ENCODE measurements around the gene DUOX1. TPM values are rescaled to one million over a fixed set of nuclear protein-coding genes. Genes with fewer than 3 reads are reported as not detected.

The DUOX1 gene
- total RNA-seq, 3 donors from 2014 or later (not counting 1 experiment from before 2014, with no cell fraction given), result 0.20 TPM; not detected in 2

DNA sequence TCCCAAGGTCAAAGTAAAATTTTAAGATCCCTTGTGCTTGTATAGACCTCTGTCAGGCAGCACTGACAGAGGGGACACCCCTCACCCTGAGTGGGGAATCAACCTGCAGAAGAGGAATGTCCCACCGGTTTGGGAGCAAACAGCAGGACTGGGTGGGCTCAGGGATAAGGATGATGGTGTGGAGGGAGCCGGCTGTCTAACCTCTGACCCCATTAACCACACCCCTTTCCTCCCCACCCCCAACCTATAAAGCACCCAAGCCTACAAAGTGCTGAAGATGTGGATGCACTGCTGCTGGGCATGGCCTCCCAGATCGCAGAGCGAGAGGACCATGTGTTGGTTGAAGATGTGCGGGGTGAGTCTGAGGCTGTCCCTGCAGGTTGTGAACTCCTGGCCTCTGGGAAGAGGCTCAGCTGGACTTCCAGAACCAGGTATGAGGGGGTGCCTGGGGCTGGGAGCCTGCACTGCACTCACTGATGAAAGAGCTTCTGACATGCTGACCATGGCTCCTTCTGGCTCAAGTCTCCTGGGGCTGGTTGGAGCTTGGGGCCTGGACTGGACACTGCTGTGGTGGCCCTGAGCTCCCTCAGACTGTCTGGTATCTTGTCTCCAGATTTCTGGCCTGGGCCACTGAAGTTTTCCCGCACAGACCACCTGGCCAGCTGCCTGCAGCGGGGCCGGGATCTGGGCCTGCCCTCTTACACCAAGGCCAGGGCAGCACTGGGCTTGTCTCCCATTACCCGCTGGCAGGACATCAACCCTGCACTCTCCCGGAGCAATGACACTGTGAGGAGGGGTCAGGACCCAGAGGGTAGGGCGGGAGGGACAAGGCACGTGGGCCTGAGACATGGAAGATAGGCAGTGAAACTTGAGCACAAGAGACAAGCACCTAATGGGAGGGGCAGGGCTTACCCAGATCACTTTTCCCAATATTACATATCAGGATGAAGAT is 9.3 kb downstream of the DUOX1 start:
- intact Hi-C loops (cut with micrococcal nuclease), result no loop called here
- WGBS (ENCODE audit: insufficient coverage), result 89% methylated on average over 10 of the region's 12 CpGs
- H3K36me3 ChIP-seq (ENCODE audit: control insufficient read depth, insufficient read depth, low read length), result no peaks in the 10 kb centered on the region
- no peak overlapping the region for H3K27ac ChIP-seq (ENCODE audit: low read length)
- TF ChIP-seq, protein P1, sequence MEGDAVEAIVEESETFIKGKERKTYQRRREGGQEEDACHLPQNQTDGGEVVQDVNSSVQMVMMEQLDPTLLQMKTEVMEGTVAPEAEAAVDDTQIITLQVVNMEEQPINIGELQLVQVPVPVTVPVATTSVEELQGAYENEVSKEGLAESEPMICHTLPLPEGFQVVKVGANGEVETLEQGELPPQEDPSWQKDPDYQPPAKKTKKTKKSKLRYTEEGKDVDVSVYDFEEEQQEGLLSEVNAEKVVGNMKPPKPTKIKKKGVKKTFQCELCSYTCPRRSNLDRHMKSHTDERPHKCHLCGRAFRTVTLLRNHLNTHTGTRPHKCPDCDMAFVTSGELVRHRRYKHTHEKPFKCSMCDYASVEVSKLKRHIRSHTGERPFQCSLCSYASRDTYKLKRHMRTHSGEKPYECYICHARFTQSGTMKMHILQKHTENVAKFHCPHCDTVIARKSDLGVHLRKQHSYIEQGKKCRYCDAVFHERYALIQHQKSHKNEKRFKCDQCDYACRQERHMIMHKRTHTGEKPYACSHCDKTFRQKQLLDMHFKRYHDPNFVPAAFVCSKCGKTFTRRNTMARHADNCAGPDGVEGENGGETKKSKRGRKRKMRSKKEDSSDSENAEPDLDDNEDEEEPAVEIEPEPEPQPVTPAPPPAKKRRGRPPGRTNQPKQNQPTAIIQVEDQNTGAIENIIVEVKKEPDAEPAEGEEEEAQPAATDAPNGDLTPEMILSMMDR (IDR thresholded peaks at IDR 0.05), result no peak
- Mint-ChIP-seq H3K36me3 (no peaks in the 10 kb centered on the region), H3K9me3 (no peaks in the 10 kb centered on the region), H3K4me1 (peaks cover 0 to 17% of the 10 kb centered on the region in 2 donors), H3K4me3 (no peak overlapping the region), H3K27me3 (ENCODE audit: low read depth in 2 of 2) (peaks cover 16 to 18% of the 10 kb centered on the region in 2 donors), H3K27ac (no peak overlapping the region)
- no peak for ATAC-seq
- H3K4me3 ChIP-seq (ENCODE audit: low read length), result no peak overlapping the region
- H3K9me3 ChIP-seq (ENCODE audit: control insufficient read depth, insufficient read depth, low read length), result no peaks in the 10 kb centered on the region
- peaks cover 18% of the 10 kb centered on the region for H3K27me3 ChIP-seq (ENCODE audit: control insufficient read depth, insufficient read depth, low read length)
- peaks cover 8% of the 10 kb centered on the region for H3K4me1 ChIP-seq (ENCODE audit: control insufficient read depth, insufficient read depth, low read length)
- DNase-seq, result no peak

DNA sequence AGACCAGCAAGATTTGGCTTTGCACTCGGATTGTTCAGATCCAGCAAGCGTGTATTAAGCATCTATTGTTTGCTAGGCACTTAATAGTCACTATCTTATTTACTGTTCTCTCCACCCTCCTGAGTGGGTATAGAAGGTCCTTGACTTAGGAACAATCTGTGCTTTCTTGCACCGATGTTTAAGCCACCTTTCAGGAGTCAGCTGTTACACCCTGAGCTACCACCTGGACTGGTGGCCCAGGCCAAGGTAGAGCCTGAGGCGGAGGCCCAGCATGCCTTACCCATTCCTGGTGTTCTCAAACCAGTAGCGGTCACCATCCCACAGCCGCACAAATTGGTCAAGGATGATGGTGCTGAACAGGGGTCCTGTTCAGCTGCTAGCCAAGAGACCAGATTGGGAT is 10.0 kb downstream of the DUOX1 start:
- whole genome bisulfite sequencing (ENCODE audit: insufficient coverage), result 96% methylated on average over 6 of the region's 6 CpGs

DNA sequence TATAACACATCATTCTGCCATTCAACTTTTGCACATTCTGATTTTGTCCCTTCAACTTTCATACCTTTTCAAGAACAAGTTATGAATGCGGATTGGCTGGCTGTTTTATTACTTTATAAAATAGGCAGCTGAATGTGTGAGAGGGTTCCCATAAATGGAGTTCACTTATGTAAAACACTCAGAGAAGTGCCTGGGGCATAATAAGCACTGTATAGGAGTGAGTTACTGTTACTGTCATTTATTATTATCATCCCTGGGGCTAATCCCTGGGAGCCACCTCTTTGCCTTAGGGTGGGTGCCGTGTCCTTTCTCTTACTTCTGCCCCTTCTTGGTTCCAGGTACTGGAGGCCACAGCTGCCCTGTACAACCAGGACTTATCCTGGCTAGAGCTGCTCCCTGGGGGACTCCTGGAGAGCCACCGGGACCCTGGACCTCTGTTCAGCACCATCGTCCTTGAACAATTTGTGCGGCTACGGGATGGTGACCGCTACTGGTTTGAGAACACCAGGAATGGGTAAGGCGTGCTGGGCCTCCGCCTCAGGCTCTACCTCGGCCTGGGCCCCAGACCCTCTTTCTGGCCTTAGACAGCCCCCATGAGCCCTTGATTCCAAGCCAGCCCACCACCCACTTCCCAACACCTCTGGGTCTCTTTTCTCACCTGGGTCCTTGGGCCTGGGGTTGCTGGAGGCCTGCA is 10.9 kb downstream of the DUOX1 start:
- Mint-ChIP-seq H3K9me3 (no peaks in the 10 kb centered on the region), H3K27ac (no peak overlapping the region), H3K36me3 (no peaks in the 10 kb centered on the region), H3K4me1 (peaks cover 0 to 7% of the 10 kb centered on the region in 2 donors), H3K4me3 (no peak overlapping the region), H3K27me3 (ENCODE audit: low read depth in 2 of 2) (peaks cover 7 to 9% of the 10 kb centered on the region in 2 donors)
- Histone ChIP-seq H3K27ac (ENCODE audit: low read length) (no peak overlapping the region), H3K4me3 (ENCODE audit: low read length) (no peak overlapping the region), H3K36me3 (ENCODE audit: control insufficient read depth, insufficient read depth, low read length) (no peaks in the 10 kb centered on the region), H3K27me3 (ENCODE audit: control insufficient read depth, insufficient read depth, low read length) (peaks cover 9% of the 10 kb centered on the region), H3K4me1 (ENCODE audit: control insufficient read depth, insufficient read depth, low read length) (peaks cover 4% of the 10 kb centered on the region), H3K9me3 (ENCODE audit: control insufficient read depth, insufficient read depth, low read length) (no peaks in the 10 kb centered on the region)
- WGBS (ENCODE audit: insufficient coverage), result 95% methylated on average over 9 of the region's 10 CpGs
- intact Hi-C loops (cut with micrococcal nuclease), result no loop called here
- TF ChIP-seq, protein P1 (IDR thresholded peaks at IDR 0.05), result no peak
- ATAC-seq (no peak), DNase-seq (no peak)

More for the DNA sequence above, 10.0 kb downstream of the DUOX1 start:
- no peak overlapping the region for H3K4me3 Mint-ChIP-seq
- intact Hi-C loops (cut with micrococcal nuclease), result no loop called here
- TF ChIP-seq, protein P1 (IDR thresholded peaks at IDR 0.05), result no peak
- no peaks in the 10 kb centered on the region for H3K9me3 ChIP-seq (ENCODE audit: control insufficient read depth, insufficient read depth, low read length)
- ATAC-seq (no peak), DNase-seq (no peak)
- no peaks in the 10 kb centered on the region for H3K36me3 Mint-ChIP-seq
- H3K27ac ChIP-seq (ENCODE audit: low read length), result no peak overlapping the region
- H3K36me3 ChIP-seq (ENCODE audit: control insufficient read depth, insufficient read depth, low read length), result no peaks in the 10 kb centered on the region
- no peak overlapping the region for H3K4me3 ChIP-seq (ENCODE audit: low read length)
- H3K4me1 ChIP-seq (ENCODE audit: control insufficient read depth, insufficient read depth, low read length), result peaks cover 8% of the 10 kb centered on the region
- H3K9me3 Mint-ChIP-seq, result no peaks in the 10 kb centered on the region
- H3K27ac Mint-ChIP-seq, result no peak overlapping the region
- peaks cover 9 to 11% of the 10 kb centered on the region in 2 donors for H3K27me3 Mint-ChIP-seq (ENCODE audit: low read depth in 2 of 2)
- peaks cover 11% of the 10 kb centered on the region for H3K27me3 ChIP-seq (ENCODE audit: control insufficient read depth, insufficient read depth, low read length)
- H3K4me1 Mint-ChIP-seq, result peaks cover 0 to 10% of the 10 kb centered on the region in 2 donors

All from natural killer cell (primary cell).